PC-3 (cell line): ENCODE results near the gene EXOG.

Source experiments
- EZH2 ChIP-seq: fragments of 300-600 bp; sonication (generic); IDR thresholded peaks from one replicate; pipeline ENCODE4 v1.6.1; 2017; ENCODE audit warnings: antibody characterized with exemption, mild to moderate bottlenecking, low read length; ENCODE audit not compliant: unreplicated experiment
- EZH2phosphoT487 ChIP-seq: fragments of 300-600 bp; sonication (generic); IDR thresholded peaks from 2 replicates; pipeline ENCODE4 v1.6.1; 2018; ENCODE audit warnings: mild to moderate bottlenecking, antibody characterized with exemption, low read length, borderline replicate concordance
- TF ChIP-seq, protein P1 (sequence below): fragments of 300-600 bp; sonication (generic); conservative IDR thresholded peaks from 2 replicates; pipeline ENCODE4 v1.5.1; 2017; ENCODE audit warnings: antibody characterized with exemption, low read depth, mild to moderate bottlenecking, low read length

DNA sequence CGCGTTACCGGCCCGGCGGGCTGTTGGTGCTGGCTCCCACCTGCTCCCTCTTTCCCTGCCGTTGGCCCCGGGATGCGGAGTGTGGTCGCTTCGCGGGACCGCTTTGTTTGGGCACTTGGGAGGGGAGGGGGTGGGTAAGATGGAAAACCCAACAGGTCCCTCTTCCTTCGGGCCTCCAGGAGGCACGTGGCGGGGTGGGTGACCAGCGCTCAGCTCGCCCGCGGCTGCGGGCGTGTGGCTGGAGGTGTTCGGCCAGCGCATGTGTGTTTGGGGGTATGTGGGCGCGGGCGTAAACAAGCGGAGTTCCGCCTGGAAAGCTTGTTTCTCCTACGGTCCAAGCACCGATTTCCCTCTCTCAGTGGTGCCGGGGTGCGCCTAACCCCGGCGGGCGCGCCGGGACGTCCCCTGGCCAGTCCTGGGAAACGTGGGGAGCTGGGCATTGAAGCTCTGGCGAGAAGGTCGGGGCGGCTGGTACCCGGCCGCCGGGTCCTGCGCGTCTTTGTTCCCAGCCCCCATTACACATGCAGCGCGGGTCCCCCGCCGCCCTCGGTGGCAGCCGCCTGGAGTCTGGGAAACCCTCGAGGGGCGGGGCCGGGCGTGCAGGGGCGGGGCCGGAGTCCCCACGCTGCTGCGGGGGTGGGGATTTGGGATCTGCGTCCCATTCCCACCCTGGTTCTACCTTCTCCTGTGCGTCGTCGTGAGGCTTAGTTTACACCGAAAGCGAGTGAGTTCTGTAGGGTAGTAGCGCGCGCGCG lies 41.1 kb upstream of the EXOG start:
- TF ChIP-seq EZH2phosphoT487 (no peak), EZH2 (no peak)
- TF ChIP-seq, protein P1, sequence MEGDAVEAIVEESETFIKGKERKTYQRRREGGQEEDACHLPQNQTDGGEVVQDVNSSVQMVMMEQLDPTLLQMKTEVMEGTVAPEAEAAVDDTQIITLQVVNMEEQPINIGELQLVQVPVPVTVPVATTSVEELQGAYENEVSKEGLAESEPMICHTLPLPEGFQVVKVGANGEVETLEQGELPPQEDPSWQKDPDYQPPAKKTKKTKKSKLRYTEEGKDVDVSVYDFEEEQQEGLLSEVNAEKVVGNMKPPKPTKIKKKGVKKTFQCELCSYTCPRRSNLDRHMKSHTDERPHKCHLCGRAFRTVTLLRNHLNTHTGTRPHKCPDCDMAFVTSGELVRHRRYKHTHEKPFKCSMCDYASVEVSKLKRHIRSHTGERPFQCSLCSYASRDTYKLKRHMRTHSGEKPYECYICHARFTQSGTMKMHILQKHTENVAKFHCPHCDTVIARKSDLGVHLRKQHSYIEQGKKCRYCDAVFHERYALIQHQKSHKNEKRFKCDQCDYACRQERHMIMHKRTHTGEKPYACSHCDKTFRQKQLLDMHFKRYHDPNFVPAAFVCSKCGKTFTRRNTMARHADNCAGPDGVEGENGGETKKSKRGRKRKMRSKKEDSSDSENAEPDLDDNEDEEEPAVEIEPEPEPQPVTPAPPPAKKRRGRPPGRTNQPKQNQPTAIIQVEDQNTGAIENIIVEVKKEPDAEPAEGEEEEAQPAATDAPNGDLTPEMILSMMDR, result no peak
